HG03575 (cell line): ENCODE results near the gene HNRNPR.
"Not testable (repeated sequence)": the region's sequence is repeated elsewhere in the genome, so short reads cannot be mapped to it uniquely, and the experiment has no call there.

ENCODE experiments used
- ATAC-seq: cut with Tn5 transposase; IDR thresholded peaks from one replicate; pipeline ENCODE4 v1.9.1; 2021; ENCODE audit not compliant: unreplicated experiment, insufficient number of reproducible peaks, low FRiP score; ENCODE audit errors: extremely low read depth

Gene HNRNPR

DNA sequence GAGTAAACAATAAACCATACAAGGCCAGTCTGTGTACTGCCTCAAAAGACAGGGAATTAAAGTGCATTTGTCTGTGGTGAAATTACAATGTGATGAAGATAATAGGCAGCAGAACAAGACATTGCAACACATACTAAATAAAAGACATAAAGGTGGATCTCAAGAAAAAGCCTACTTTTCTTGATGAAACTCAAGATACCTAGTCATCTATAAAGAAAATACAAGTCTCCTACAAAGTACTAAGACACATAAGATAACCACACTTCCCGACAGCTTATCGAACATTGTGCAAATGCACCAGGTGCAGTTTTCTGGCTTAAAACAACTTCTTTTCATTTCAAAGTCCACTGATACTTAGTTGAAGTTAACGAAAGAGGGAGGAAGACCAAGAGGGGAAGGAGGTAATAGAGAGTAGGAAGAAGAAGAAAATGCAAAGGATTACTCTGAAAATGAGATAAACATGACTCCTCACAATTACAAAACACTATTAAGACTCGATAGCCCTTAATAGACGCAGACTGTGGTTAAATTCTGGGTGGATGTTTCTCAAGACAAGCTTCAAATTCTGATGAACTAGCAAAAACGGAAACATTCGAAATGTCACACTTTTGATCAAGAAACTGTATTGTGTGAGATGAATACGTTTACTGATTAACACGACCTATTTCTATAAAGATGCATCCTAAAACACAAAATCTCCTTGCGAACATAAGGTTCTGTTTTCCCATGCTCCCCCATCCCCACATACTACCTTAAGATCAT, 2.0 kb downstream of the HNRNPR start:
- ATAC-seq, result no peak

DNA sequence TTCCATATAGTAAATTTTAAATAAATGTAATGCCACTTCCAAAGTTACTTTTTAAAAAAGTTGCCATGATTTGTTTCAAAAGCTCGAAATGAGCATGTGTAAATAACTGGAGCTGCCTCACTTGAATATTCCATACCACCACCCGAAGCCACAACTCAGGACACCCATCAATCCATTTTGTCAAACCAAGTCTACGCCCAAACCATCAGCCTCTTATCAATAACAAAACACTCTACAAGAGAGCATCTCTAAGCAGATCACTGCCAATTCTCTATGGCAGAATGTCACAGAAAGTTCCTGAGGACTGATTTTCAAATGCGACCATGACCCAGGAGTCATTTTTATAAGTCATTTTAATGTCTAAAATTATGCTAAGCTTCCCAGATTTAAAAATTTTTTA, 4.5 kb downstream of the HNRNPR start:
- no peak for ATAC-seq

DNA sequence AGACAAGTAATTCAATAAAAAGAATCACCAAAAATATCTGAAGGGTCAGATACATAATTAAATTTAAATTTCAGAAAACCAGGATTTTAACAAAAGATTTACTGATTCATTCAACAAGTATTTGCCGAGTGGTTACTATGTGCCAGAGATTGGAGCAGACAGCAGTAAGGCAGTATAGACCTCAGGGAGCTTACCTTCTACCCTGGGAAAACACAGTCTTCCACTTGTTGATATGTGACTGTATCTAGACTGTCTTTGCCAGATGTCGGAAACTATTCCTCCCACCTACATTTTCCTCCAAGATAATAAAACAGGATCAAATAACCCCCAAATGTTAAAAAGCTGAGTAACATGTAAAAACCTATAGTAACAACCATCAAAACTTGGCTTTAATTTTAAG, 6.2 kb downstream of the HNRNPR start:
- ATAC-seq, result no peak

DNA sequence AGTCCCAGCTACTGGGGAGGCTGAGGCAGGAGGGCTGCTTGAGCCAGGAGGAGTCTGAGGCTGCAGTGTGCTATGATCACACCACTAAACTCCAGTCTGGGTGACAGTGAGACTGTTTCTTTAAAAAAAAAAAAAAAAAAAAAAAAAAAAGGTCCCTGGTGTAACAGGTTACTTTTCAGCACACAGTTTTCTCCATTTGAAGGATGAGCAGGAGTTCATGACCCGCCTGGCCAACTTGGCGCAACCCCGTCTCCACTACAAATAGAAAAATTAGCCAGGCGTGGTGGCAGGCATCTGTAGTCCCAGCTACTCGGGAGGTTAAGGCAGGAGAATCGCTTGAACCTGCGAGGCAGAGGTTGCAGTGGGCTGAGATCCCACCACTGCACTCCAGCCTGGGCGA, 12.4 kb downstream of the HNRNPR start:
- ATAC-seq, result no peak

DNA sequence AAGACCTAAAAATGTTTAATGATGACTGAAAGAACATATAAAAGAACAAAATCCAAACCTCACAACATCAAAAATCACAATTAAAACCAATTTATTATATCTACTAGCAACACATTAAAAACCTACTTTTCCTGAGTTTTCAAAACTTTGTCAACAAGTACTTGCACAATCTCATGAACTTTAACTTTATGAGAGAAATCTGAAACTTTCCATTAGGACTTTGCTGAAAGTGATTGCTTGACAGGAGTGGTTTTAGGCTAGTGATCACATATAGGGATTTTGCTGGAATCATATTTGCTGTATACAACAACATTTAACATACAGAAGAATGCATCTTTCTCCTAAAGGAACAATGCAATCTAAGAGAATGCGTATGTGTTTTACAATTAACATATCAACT, 13.2 kb downstream of the HNRNPR start:
- no peak for ATAC-seq

DNA sequence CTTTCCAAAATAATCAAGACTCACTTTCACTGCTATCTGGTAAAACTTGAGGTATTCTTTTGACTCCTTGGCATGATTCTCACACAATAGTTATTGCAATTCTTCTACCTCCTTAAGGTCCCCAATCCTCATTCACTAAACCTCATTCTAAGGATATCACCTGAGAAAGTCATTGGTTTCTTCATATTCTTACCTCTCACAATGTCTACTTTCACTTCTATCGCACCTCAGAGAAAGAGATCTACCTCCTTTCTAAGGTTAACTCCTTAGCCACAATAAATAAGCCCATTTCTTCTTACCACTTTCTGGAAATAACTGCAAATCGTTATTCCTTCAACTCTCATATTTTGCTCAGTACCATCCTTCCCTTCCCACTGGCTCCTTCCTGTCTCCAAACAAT, 18.7 kb downstream of the HNRNPR start:
- ATAC-seq, result no peak

DNA sequence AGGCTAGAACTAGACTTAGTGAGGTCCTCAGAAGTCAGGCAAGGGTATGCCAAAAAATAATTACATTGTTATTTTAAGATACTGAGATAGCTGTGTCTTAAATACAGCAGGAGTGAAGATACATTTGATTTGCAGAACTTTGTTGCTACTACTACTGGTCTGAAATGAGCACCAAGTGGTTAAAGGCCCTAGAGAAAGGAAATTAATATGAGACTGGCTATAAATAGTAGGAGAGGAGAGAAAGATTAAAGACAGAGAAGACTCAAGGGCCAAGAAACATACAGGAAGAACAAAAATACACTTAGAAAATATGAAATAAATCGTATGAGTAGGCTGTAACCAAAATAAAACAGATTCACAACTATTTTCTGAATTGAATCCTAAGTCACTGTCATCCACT, 21.3 kb downstream of the HNRNPR start:
- ATAC-seq, result no peak

DNA sequence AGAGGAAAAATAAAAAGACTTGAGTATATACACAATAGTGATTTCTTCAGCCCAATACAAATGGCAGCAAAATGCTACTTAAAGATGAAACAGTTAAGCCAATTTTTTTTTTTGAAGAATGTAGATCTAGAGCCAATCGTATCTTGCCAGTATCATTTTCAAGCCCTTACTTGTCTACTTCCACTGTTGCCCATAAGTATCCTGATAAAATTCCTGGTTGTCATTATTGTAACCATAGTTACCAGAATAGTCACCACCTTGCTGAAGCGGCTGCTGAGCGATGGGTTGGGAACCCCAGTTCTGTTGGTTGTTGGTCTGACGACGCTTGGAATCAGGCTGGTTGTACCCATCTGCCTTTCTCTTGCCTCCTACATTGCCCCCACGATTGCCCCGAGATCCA, 33.8 kb downstream of the HNRNPR start:
- ATAC-seq, result not testable (repeated sequence)

DNA sequence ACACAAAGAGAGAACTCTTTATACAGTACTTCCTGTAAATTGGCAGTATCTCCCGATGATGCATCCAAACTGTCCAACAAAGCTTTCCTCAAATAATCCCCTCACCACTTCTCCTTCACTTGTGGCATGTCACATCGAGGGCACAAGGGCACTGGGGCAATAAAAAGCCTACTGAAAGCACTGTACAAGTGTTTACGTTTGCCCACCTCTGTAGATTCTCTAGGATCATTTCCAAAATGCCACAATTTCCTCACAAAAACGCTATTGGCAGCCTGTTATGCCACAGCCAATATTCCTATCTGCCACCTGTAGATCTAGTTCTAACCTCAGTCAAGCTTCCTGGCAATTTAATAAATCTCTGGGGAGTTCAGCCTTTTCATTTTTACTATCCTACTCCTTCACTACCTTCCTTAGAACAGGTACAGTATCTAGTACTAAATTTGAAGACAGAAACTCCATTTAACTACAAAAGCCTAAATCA, 39.9 kb downstream of the HNRNPR start:
- ATAC-seq, result no peak

DNA sequence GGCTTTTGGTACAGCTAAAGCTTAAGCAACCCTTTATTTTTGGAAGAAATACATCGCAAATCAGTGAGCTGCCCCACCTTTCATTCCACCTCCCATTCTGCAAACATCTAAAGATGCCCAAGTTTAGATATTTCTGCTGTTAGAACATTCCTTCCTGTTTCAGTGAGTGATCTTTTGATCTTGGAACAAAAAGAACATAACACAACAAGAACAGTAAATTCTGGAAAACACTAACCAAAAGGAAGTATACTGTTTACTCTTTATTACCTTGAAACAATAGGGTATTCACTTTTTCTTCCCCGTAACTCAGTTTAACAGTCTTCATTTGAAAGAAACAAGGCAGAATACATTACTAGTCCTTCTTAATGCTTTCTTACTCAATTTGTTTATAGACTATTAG, 40.6 kb downstream of the HNRNPR start:
- ATAC-seq, result no peak

DNA sequence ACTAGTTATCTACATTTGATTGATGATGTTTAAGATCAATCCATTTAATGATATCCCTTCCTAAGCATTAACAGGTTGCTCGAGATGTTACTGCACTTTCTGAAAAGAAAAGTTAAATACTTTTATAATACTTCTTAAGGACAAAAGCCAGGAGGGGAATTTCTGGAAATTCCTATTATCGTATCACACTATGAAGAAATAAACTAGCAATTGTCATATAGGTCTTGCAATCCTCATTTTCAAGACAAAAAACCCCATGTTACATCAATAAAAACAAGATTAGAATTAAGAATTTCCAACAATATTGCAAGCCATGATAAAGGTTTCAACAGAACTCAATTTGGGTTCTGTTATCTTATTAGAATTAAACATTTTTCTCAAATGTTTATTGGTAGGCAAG, 47.2 kb downstream of the HNRNPR start:
- no peak for ATAC-seq

DNA sequence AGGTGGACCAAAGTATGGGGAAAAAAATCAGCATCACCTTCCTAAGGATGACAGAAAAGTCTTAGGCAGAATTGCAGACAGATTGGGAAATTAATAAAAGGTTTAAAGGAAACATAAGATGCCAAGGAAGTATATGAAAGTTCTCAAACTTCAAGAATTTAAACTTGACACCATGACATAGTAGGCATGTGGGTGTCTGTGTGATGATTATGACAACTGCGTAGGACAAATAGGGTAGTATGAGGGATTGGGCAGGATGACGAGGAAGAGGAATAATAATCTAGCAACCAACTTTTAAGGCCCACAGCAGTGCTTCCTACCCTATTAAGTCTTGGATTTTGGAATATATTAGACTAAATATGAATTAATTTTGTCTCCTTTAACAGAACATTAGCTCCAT, 52.4 kb downstream of the HNRNPR start:
- no peak for ATAC-seq

DNA sequence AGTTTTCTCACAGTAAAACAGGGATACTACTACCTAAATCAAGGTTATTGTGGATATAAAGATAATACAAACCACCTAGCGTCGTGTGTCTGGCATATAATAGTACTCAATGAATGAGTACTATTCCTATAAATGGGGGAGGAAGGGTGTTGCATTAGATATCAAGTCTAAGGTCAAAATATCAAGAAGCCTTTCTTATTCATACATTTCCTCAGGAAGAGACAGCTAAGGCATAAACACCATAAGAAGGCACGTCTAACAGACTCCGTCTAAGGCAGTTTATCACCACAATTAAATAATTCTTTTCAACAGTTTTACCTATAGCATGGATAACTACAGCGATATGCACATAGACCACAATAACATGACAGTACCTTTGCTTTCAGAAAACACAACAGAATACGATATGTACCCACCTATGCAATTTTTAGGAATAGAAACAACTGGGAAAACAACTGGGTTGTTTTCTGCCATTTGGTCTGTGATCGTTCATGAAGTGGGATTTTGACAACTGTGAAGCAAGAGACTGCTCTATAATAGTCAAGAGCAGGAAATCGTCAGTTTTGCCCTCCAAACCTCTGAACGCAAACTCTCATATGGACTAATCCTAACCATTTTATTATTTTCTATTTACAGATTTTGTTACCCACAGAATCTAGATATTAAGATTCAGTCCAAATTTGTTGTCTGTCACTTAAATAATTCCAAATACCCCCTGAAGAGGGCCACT, 53.1 kb downstream of the HNRNPR start:
- no peak for ATAC-seq

DNA sequence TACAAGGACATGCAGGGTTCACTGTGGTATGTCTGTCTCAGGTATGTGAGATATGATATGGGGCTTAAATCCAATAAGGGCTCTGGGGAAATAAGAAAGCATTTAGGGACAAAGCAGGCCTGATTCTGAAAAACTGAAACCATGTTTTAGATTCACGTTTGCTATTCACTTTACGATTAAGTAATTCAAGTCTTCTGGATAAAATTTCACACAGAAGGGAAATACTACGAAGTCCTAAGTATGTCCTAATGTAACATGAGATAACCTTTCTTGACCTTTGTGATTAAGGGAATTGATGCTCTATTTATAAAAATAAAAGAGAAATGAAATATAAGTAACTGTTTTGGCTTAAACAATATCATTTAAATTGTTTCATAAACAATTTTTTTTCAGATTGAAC, 55.4 kb downstream of the HNRNPR start:
- ATAC-seq, result no peak

DNA sequence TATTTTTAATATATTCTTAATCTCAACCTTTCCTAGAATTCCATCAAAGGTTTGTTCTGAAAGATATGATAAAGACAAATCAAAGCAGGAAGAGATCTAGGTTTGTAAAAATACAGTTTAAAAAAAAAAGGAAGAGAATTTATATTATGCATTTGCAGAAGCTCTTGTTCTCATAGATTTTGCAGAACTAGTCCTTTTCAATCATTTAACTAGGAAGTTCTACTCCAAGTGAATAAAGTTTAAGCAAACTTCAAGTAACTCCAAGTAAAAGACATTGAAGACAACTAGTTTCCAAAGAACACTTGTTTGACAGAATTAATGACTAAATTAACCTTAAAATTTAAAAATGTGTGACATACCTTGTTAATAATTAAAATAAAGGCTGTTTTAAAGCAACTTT, 55.9 kb downstream of the HNRNPR start:
- ATAC-seq, result no peak

DNA sequence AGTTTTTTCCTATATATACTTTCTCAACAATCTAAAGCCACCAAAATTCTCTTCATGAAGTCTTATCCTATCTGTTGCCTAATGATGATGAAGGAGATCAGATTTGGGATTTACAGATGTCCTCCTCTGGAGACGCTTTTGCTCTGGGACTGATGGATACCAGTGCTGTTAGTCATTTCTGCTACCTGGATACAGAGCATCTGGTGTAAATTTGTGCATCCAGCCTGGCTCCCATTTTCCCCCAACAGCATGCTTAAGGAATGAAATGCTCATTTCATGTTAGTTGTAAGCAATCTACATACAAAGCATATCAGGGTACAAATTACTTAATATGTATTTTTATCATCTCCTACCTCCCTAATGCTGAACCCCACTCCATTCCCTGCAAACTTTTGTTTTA, 57.7 kb downstream of the HNRNPR start:
- no peak for ATAC-seq

DNA sequence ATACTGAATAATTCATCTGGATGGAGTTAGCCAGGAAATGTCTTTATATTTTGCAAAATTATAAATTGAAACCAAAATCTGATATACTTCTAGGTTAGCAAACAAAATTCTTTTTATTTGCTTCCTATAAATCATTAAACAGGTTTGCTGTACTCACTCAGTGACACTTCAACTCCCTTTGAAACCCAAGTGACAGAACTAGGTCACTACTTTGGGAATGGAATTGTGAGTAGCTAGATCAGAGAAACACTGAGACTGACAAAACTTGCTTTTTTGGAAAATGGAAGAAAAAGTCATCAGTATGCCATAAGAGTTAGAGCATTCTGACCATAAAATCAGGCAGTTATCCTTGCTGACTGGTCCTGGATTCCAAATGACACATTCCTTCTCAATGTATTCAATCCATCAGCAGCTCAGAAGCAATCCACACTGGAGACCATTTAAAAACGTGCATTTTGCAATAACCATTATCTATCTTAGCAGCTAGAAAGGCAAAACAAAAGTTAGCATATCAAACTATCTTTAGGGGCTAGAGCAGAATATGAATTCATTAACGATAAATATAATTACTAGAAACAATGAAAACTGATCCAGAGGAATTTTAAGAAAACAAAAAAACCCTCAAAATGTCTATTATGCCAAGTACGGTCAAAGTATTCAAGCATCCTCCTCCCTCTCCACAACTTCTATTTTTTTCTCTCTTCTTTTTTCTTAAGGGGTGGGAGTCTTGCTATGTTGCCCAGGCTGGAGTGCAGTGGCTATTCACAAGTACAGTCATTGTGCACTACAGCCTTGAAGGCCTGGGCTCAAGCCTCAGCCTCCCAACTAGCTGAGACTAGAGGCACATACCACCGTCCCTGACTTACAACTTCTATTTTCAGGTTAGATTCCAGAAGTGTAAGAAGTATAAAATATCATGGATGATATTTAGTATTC, 60.1 kb downstream of the HNRNPR start:
- no peak for ATAC-seq

DNA sequence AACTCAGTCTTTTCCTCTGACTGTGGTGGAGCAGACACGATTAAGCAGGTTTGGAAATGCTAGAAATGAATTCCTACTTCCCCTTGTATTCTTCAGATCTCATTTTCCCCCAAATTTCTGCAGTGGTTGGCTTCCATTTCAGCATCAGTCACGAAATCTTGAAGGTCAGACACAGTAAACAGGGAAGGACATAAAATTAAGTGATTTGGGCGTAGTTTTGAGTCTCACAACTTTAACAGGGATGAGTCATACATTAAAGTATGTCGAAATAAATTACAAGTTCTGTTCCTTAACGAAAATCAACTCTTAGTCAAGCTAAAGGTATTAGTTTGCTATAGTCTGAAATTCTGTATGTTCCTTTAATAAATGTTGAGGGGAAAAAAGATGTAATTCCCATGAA, 61.1 kb downstream of the HNRNPR start:
- no peak for ATAC-seq

DNA sequence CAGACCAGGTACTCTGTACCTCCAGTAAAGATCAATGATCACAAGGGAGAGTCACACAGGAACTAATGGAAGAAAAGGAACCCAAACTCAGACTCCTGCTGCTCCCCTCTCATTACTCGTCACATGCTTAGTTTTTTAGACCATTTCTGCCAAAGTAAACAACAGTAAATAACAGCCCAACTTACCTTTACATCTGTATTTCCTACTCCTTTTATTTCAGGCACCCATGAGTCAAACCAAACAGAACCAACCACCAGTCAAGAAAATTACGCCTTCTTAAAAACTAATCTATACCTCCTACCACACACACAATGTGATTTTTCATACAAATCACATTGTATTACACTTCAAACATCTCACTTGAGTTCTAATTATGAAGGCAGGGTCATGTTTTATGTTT, 65.4 kb downstream of the HNRNPR start:
- ATAC-seq, result no peak

DNA sequence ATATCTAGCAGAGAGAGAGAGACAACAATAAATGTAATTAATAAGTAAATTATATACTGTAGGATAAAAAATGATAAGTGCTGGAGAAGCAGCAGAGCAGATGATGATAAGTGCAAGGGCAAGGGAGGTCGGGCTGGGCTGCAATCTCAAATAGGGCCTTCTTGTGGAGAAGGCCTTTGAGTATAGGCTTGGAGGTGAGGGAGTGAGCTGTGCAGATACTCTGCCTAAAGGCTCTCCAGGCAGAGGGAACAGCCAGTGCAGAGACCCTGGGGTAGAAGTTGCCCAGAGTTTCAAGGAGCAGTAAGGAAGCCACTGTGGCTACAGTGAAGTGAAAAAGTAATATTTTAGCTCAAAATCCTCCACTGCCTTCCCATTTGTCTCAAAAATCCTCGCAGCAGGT, 67.6 kb downstream of the HNRNPR start:
- ATAC-seq, result no peak
